NCI-H2107 (cell line): ENCODE results near the gene REEP3.
"Not testable (repeated sequence)": the region's sequence is repeated elsewhere in the genome, so short reads cannot be mapped to it uniquely, and the experiment has no call there.

Experiments used
- DNase-seq: peaks from one replicate; lab custom pipeline; 2025; lab: John Stamatoyannopoulos, UW

REEP3 gene

GRCh38 chr10:63549810-63550209, 28.6 kb downstream of the REEP3 start:
- DNase-seq = no peak

GRCh38 chr10:63553031-63553430, 31.8 kb downstream of the REEP3 start:
- no peak for DNase-seq

- no peak for DNase-seq
These were observed 32.3 kb downstream of the REEP3 start for GRCh38 chr10:63553473-63553872.

GRCh38 chr10:63554657-63555056, 33.5 kb downstream of the REEP3 start:
- DNase-seq = no peak

GRCh38 chr10:63555330-63555729, 34.1 kb downstream of the REEP3 start:
- DNase-seq = no peak

- no peak for DNase-seq
These were observed 37.1 kb downstream of the REEP3 start for GRCh38 chr10:63558132-63558784.

GRCh38 chr10:63561341-63561740, 40.1 kb downstream of the REEP3 start:
- no peak for DNase-seq

GRCh38 chr10:63562391-63562790, 41.2 kb downstream of the REEP3 start:
- DNase-seq = no peak

- no peak for DNase-seq
These were observed 41.7 kb downstream of the REEP3 start for GRCh38 chr10:63562857-63563256.

GRCh38 chr10:63563623-63564022, 42.4 kb downstream of the REEP3 start:
- no peak for DNase-seq

- DNase-seq = not testable (repeated sequence)
These were observed 43.5 kb downstream of the REEP3 start for GRCh38 chr10:63564731-63565130.

GRCh38 chr10:63573068-63573697, 52.0 kb downstream of the REEP3 start:
- no peak for DNase-seq

- no peak for DNase-seq
These were observed 52.8 kb downstream of the REEP3 start for GRCh38 chr10:63574011-63574410.

GRCh38 chr10:63576501-63576900, 55.3 kb downstream of the REEP3 start:
- no peak for DNase-seq

GRCh38 chr10:63578501-63578900, 57.3 kb downstream of the REEP3 start:
- no peak for DNase-seq

- DNase-seq = no peak
These were observed 58.3 kb downstream of the REEP3 start for GRCh38 chr10:63579371-63580014.

- DNase-seq = no peak
These were observed 61.5 kb downstream of the REEP3 start for GRCh38 chr10:63582690-63583089.

- DNase-seq = no peak
These were observed 62.2 kb downstream of the REEP3 start for GRCh38 chr10:63583397-63583796.

- DNase-seq = no peak
These were observed 62.9 kb downstream of the REEP3 start for GRCh38 chr10:63583909-63584724.

- no peak for DNase-seq
These were observed 63.5 kb downstream of the REEP3 start for GRCh38 chr10:63584725-63585035.

GRCh38 chr10:63585041-63585440, 63.8 kb downstream of the REEP3 start:
- DNase-seq = no peak

- no peak for DNase-seq
These were observed 64.8 kb downstream of the REEP3 start for GRCh38 chr10:63586043-63586442.

- DNase-seq = no peak
These were observed 66.0 kb downstream of the REEP3 start for GRCh38 chr10:63587191-63587590.
